ENCODE measurements around the gene GNS. TPM values are rescaled to one million over a fixed set of nuclear protein-coding genes. Genes with fewer than 3 reads are reported as not detected.
A peak's percentile ranks its signal among the peaks of the same experiment; 100 is the strongest.

Gene GNS
- total RNA-seq, 1 experiment from 2014 or later: 181 TPM

DNA sequence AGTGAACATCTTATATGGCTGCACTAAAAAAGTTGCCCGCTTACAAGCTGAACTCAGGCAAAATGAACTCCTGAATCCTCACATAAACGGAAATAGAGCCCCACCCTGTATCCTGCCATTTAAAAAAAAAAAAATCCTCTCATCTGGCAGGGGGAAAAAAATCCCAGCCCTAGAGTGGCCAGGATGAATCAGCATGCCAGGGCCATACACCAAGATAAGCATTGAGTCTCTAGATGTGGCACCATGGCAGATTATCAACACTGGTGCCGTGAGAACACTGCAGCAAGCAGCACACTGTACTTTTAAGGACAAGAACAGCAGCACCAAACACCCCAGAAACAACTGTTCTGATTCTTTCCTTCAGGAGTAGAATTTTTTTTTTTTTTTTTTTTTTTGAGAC, 83.4 kb downstream of the GNS start:
- DNase-seq (ENCODE audit: low read depth): peak; percentile 78

DNA sequence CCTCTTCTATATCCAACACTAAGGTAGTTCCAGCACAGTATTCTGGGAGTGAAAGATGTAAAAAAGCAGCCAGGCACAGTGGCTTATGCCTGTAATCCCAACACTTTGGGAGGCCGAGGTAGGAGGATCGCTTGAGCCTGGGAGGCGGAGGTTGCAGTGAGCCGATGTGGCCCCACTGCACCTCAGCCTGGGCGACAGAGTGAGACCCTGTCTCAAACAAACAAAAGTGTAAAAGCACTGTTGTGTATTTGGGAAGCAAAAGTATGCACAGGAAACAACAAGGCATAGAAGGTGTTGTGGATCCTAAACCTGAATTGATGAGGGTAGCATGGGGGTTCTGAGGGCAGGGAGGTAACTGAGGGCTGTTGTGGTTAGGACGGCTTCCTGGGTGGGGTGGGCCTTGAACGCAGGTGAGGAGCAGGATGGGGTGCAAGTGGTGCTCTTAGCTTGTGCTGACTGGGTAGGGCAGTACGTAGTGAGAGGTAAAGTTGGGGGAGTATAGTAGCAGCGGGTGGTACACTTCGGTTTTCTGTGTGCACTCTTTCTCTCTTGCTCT, 84.8 kb downstream of the GNS start:
- DNase-seq (ENCODE audit: low read depth): no peak

DNA sequence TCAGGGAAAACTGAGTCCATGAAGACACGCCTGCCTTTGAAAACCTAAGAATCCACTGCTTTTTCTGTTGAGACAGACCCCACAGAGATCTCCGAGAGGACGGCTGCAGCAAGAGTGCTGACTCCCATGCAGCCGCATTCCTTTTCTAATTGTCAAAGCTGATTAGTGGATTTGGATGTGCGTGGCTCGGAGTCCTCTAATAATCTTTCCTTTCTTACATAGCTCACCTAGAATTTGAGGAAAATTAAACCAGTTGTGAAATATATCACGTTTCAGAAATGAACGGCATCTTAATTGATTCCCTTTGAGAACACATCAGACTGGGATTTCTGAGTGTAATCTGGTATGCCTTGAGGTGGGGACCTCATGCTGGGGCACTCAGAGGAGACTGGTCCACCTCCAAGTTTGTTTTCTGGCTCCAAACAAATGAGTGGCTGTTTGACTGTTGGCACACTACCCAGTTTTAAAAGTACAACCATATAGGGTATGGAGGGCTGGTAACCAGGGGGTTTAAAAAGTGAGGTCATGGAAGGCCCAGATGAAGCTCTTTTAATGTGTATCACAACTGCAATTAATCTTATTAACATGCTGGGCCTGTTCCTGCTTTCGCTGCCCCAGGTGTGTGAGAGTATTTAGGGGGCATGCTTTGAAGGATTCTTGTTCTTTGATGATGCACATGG, 85.6 kb downstream of the GNS start:
- DNase-seq (ENCODE audit: low read depth): no peak

DNA sequence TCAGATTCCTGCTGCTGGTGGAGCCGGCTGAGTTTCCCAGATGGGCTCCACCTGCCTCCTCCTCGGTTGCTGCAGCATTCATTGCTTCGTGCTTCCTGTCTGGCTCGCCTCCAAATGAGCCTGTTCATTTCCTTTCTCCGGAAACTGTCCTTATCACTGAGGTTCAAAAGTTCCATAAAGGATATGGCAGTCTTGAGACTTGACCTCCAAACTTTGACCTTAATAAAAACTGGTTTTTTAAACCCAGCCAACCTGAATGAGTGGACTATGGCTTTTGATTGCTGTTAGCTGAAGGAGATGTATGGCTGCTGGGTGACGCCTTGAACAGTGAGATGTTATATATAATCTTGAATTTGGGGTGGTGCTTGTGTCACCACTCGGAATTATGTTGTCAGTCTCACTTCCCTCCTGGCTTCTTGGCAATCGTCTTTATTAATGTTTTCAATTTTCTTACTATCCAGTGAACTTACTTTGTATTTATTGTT, 86.2 kb downstream of the GNS start:
- no peak for DNase-seq (ENCODE audit: low read depth)

DNA sequence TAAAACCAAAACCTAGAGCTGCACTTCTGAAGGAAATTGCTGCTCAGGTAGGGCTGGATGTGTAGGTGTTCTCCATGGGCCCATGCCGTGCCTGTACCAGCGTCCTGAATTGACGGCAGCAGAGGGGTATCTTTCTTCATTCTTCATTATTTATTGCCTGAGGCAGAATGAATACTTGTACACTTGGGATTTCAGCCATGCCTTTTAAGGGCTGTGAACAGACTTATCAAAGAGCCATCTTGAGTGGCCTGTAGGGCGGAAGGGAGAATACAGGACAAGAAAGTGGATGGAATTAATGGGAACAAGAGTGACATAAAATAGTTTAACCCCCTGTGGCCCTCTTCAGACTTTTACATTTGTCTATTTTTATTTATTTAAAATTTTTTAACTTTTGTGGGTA, 87.5 kb downstream of the GNS start:
- no peak for DNase-seq (ENCODE audit: low read depth)

DNA sequence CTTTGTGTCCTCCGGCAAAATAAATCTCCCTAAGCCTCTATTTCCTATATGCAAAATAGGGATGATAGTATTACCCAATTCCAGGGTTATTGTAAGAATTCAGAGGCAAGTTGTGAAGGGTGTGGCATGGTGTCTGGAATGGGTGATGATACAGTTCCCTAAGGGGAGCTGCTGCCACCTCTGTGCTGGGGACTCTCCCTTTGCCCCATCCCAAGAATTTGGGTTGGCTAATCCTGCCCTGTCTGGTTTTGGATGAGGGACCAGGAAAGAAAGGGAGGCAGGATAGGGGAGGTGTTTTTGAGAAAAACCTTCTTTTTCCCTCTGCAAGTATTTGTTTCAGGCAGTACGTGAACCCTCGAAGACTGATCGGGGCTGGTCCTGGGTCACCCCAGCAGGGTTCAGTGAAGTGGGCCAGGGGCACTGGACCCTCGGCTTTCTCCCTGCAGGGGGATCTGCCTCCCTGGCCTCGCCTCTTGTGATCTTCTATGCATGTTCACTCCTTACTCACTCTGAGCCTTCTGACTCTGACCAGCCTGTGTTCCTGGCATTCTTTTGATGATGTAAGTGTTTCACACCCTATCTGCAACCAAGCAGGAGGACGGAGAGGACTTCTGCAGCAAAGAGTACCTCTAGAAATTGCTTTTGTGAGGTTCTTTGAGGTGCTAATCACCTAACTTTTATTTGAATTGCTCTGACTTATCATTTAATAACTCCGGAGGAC, 88.1 kb downstream of the GNS start:
- DNase-seq (ENCODE audit: low read depth): peak; percentile 31

DNA sequence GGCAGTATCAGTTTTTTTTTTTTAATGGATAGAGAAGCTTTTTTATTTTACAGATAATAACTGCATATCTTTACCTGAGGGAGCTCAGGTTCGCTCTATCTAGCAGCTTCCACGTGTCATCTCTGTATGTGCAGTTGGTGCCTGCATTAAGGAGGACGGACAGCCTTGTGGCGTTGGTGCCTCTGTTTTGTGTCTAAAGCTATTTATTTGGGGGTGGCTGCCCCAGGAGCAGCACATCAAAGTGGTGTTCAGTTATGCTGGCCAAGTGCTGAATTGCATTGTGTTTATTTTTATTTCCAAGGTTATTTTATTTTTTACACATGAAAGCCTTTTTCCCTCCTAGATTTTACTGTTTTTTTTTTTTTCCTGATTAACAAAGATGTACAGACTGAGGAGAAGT, 89.2 kb downstream of the GNS start:
- no peak for DNase-seq (ENCODE audit: low read depth)

DNA sequence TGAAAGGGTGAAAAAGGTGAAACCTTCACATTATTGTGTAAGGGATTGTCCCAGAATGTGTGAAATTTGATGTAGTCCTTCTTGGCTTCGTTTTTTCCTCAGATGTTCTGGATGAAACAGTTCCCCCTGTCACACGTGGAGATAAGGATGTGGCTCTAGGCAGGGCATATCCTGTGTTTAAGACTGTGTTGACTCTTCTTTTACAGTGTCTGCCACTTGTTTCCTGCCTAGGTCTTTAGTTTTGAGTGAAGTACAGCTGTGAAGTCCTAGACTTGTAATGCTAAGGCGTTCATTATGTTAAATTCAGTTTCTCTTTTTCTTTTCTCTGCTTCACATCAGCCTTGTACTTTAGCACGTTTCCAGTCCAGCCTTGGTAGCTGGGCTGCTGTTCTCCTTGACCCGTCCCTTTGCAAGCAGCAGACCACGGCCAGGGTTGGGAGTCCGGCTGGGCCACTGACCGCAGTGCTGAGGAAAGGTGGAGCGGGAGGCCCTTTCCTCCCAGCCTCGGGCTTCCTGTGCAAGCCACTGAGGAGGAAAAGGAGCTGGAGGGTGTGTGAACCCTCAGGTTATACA, 89.8 kb downstream of the GNS start:
- DNase-seq (ENCODE audit: low read depth): no peak

DNA sequence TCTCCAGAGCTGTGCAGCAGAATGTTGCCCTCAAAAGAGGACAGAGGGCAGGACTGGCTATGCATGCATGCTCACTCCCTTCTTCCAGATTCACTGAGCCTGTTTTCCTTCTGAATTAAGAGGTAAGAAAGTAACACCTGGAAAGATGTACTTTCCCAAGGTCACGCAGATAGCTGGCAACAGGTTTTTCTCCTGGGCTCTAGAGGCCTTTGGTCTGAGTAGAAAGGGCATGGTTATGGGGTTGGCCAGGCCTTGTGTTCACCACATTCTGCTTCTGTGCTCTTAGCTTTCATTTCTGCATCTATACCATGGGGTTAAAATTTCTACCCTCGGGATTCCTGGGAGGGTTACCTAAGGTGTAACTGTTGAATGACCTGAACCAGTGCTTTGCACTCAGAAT, 91.4 kb downstream of the GNS start:
- no peak for DNase-seq (ENCODE audit: low read depth)

DNA sequence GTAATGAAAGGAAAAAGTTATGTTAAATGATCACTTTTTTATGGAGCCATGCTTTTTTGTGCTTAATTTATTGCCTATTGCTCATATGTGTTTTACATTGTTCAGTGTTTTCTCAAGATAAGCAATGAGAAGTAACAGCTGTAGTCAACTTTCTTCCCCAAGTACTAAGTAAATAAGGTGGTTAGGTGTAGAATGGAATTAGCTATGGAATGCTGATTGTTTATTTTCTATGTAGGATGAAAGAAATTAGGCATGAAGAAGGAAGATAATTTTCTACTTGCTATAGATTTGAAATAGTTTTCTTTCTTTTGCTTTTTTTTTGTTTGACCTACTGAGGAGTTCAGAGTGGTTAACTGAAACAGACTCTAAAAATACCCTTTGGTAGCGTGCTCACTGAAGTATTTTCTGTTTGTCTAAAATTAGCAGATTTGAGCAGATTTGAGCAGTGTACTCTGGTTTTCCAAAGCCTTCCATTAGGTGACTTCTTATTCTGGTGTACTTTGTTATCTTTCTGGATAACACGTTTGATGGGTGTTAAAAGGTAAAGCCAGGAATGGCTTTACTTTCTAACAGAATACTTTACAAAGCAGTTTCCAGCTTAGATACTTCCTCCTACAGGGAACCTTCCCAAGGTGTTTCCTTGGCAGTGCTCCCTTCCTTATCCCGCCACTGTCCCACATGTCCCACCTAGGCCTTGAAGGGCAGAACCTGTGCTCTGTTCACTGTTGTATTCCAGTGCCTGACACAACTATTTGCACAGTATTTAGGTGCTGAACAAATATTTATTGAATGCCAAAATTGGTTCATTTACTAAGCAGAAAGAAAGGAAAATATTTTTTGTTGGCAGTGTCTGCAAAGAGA, 92.9 kb downstream of the GNS start:
- no peak for DNase-seq (ENCODE audit: low read depth)

DNA sequence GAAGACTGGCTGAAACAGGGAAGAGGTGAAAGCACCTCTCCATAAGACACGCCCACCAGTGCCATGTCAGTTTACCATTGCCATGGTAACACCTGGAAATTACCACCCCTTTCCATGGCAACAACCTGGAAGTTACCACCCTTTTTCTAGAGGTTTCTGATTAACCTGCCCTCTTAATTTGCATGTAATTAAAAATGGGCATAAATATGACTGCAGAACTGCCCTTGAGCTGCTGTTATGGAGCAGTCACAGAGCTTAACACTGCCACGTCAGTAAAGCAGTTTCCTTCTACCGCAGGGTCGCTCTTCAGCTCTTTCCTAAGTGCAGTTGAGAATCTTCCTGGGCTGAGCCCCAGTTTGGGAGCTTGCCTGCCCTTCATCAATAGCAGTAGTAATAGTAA, 93.7 kb downstream of the GNS start:
- no peak for DNase-seq (ENCODE audit: low read depth)

Other genes with a start within 250 kb of the GNS start
- 15.7 and 19.2 TPM in 2 replicates for gene RASSF3, start 148.9 kb downstream of the GNS start, total RNA-seq (2014; rRNA removed)
- gene TBC1D30, start 65.2 kb upstream of the GNS start, total RNA-seq (2014; rRNA removed): 0.06 TPM in 2 replicates

Measured in LHCN-M2 (cell line).